ENCODE measurements around the gene ZNF593. TPM values are rescaled to one million over a fixed set of nuclear protein-coding genes. Genes with fewer than 3 reads are reported as not detected.

The ZNF593 gene
- total RNA-seq, 3 donors from 2014 or later (not counting 1 experiment from before 2014, with no cell fraction given) = 8.6 to 17.8 (median 15.6) TPM

DNA sequence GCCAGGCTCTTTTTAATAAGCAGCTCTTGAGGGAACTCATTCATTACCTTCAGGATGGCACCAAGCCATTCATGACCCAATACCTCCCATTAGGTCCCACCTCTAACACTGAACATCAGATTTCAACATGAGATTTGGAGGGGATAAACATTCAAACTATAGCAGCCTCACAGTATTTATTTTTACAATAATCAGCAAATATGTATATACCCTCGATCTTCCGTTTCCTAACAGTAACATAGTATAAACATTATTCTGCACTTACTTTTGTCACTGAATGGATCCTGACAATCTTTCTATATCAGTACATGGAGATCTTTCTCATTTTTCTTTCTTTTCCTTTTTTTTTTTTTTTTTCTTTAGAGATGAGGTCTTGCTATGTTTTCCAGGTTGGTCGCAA is 26.1 kb downstream of the ZNF593 start:
- H3K27me3 Mint-ChIP-seq (ENCODE audit: low read depth in 2 of 2) = peaks cover 7 to 12% of the 10 kb centered on the region in 2 donors
- H3K4me1 Mint-ChIP-seq = peaks cover 0 to 4% of the 10 kb centered on the region in 2 donors
- WGBS (ENCODE audit: insufficient coverage) = 75% methylated on average over 2 of the region's 3 CpGs
- H3K4me1 ChIP-seq (ENCODE audit: control insufficient read depth, insufficient read depth, low read length) = no peaks in the 10 kb centered on the region
- no peak overlapping the region for H3K4me3 ChIP-seq (ENCODE audit: low read length)
- no peaks in the 10 kb centered on the region for H3K9me3 ChIP-seq (ENCODE audit: control insufficient read depth, insufficient read depth, low read length)
- H3K27ac Mint-ChIP-seq = no peak overlapping the region
- no peaks in the 10 kb centered on the region for H3K36me3 Mint-ChIP-seq
- no peak overlapping the region for H3K4me3 Mint-ChIP-seq
- no peaks in the 10 kb centered on the region for H3K9me3 Mint-ChIP-seq
- intact Hi-C loops (cut with micrococcal nuclease) = no loop called here
- no peaks in the 10 kb centered on the region for H3K36me3 ChIP-seq (ENCODE audit: control insufficient read depth, insufficient read depth, low read length)
- no peak for ATAC-seq
- H3K27me3 ChIP-seq (ENCODE audit: control insufficient read depth, insufficient read depth, low read length) = no peaks in the 10 kb centered on the region
- TF ChIP-seq, protein P1, sequence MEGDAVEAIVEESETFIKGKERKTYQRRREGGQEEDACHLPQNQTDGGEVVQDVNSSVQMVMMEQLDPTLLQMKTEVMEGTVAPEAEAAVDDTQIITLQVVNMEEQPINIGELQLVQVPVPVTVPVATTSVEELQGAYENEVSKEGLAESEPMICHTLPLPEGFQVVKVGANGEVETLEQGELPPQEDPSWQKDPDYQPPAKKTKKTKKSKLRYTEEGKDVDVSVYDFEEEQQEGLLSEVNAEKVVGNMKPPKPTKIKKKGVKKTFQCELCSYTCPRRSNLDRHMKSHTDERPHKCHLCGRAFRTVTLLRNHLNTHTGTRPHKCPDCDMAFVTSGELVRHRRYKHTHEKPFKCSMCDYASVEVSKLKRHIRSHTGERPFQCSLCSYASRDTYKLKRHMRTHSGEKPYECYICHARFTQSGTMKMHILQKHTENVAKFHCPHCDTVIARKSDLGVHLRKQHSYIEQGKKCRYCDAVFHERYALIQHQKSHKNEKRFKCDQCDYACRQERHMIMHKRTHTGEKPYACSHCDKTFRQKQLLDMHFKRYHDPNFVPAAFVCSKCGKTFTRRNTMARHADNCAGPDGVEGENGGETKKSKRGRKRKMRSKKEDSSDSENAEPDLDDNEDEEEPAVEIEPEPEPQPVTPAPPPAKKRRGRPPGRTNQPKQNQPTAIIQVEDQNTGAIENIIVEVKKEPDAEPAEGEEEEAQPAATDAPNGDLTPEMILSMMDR (IDR thresholded peaks at IDR 0.05) = no peak
- DNase-seq = no peak
- H3K27ac ChIP-seq (ENCODE audit: low read length) = no peak overlapping the region

DNA sequence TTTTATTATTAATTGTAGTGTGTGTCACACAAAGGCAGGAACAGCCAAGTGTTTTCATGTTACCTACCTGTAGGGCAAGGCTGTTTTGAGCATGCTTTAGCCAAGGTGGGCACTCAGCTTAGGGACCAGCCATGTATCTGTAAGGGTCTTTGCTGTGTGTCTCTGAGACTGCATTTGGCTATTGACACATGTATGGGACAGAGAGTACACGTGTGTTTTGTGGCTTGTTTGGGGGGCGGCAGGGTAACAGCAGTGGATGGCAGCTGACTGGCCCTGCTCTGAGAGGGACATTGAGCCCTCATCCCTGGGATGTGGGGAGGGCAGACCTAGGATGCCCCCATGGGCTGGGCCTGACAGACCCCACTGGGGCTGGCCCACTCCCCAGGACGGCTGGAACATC is 27.6 kb downstream of the ZNF593 start:
- peaks cover 5% of the 10 kb centered on the region for H3K4me1 ChIP-seq (ENCODE audit: control insufficient read depth, insufficient read depth, low read length)
- H3K4me3 ChIP-seq (ENCODE audit: low read length) = no peak overlapping the region
- no peak overlapping the region for H3K27ac Mint-ChIP-seq
- H3K36me3 ChIP-seq (ENCODE audit: control insufficient read depth, insufficient read depth, low read length) = no peaks in the 10 kb centered on the region
- H3K9me3 Mint-ChIP-seq = no peaks in the 10 kb centered on the region
- H3K27me3 ChIP-seq (ENCODE audit: control insufficient read depth, insufficient read depth, low read length) = no peaks in the 10 kb centered on the region
- no peak overlapping the region for H3K4me3 Mint-ChIP-seq
- peaks cover 6 to 7% of the 10 kb centered on the region in 2 donors for H3K4me1 Mint-ChIP-seq
- no peaks in the 10 kb centered on the region for H3K36me3 Mint-ChIP-seq
- no peak overlapping the region for H3K27ac ChIP-seq (ENCODE audit: low read length)
- intact Hi-C loops (cut with micrococcal nuclease) = no loop called here
- TF ChIP-seq, protein P1 (IDR thresholded peaks at IDR 0.05) = no peak
- peaks cover 9 to 12% of the 10 kb centered on the region in 2 donors for H3K27me3 Mint-ChIP-seq (ENCODE audit: low read depth in 2 of 2)
- no peak for DNase-seq
- ATAC-seq = no peak
- H3K9me3 ChIP-seq (ENCODE audit: control insufficient read depth, insufficient read depth, low read length) = no peaks in the 10 kb centered on the region
- 86% methylated on average over 3 of the region's 3 CpGs for WGBS (ENCODE audit: insufficient coverage)

DNA sequence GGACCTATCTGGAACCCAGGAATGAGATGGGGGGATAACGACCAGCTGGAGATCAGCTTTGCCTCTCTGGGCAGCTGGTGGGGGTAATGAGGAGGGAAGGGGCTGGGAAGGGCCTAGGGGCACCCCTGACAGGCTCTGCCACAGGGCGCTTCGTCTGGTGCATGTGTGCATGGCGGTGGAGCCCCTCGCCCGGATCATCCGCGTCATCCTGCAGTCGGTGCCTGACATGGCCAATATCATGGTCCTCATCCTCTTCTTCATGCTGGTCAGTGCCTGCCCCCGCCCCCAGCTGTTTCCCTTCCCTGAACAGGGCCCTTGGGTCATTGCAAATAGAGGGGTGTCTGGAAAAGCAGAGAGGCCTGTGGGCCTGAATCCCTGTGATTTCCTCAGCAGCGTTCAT is 28.1 kb downstream of the ZNF593 start:
- WGBS (ENCODE audit: insufficient coverage) = 91% methylated on average over 11 of the region's 11 CpGs
- no peaks in the 10 kb centered on the region for H3K9me3 ChIP-seq (ENCODE audit: control insufficient read depth, insufficient read depth, low read length)
- H3K9me3 Mint-ChIP-seq = no peaks in the 10 kb centered on the region
- TF ChIP-seq, protein P1 (IDR thresholded peaks at IDR 0.05) = no peak
- no peak overlapping the region for H3K4me3 ChIP-seq (ENCODE audit: low read length)
- peaks cover 6 to 8% of the 10 kb centered on the region in 2 donors for H3K4me1 Mint-ChIP-seq
- ATAC-seq = no peak
- no peaks in the 10 kb centered on the region for H3K36me3 ChIP-seq (ENCODE audit: control insufficient read depth, insufficient read depth, low read length)
- intact Hi-C loops (cut with micrococcal nuclease) = no loop called here
- peaks cover 8% of the 10 kb centered on the region for H3K4me1 ChIP-seq (ENCODE audit: control insufficient read depth, insufficient read depth, low read length)
- no peaks in the 10 kb centered on the region for H3K27me3 ChIP-seq (ENCODE audit: control insufficient read depth, insufficient read depth, low read length)
- no peak overlapping the region for H3K27ac Mint-ChIP-seq
- no peak overlapping the region for H3K27ac ChIP-seq (ENCODE audit: low read length)
- H3K36me3 Mint-ChIP-seq = no peaks in the 10 kb centered on the region
- DNase-seq = no peak
- H3K4me3 Mint-ChIP-seq = no peak overlapping the region
- peaks cover 9 to 12% of the 10 kb centered on the region in 2 donors for H3K27me3 Mint-ChIP-seq (ENCODE audit: low read depth in 2 of 2)

DNA sequence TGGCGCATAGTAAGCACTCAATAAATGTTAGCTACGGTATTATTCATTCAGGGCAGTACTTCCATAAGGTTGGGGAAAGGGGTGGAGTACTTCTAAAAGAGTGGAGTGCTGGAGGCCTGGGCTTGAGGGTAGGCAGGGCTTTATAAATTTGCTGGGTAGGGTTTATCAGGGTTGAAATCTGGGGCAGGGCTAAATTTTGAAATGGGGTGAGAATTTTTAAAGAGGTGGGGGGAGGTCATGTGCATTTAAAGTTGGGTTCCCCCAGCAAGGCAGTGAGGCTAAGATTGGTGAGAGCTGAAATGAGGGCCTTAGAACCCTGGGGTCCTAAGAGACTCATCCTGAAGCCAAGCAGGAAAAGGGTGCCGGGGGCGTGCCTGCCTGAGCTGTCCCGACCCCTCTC is 30.7 kb downstream of the ZNF593 start:
- H3K9me3 Mint-ChIP-seq = no peaks in the 10 kb centered on the region
- DNase-seq (no peak), ATAC-seq (no peak)
- no peaks in the 10 kb centered on the region for H3K27me3 ChIP-seq (ENCODE audit: control insufficient read depth, insufficient read depth, low read length)
- H3K4me3 Mint-ChIP-seq = no peak overlapping the region
- H3K27ac ChIP-seq (ENCODE audit: low read length) = no peak overlapping the region
- no peaks in the 10 kb centered on the region for H3K9me3 ChIP-seq (ENCODE audit: control insufficient read depth, insufficient read depth, low read length)
- no peaks in the 10 kb centered on the region for H3K36me3 Mint-ChIP-seq
- H3K36me3 ChIP-seq (ENCODE audit: control insufficient read depth, insufficient read depth, low read length) = no peaks in the 10 kb centered on the region
- WGBS (ENCODE audit: insufficient coverage) = 96% methylated on average over 5 of the region's 5 CpGs
- no peak overlapping the region for H3K27ac Mint-ChIP-seq
- intact Hi-C loops (cut with micrococcal nuclease) = no loop called here
- peaks cover 11 to 12% of the 10 kb centered on the region in 2 donors for H3K27me3 Mint-ChIP-seq (ENCODE audit: low read depth in 2 of 2)
- peaks cover 6 to 8% of the 10 kb centered on the region in 2 donors for H3K4me1 Mint-ChIP-seq
- no peak overlapping the region for H3K4me3 ChIP-seq (ENCODE audit: low read length)
- TF ChIP-seq, protein P1 (IDR thresholded peaks at IDR 0.05) = no peak
- H3K4me1 ChIP-seq (ENCODE audit: control insufficient read depth, insufficient read depth, low read length) = peaks cover 8% of the 10 kb centered on the region

Data from natural killer cell (primary cell).